BLaER1 treated with 17β-estradiol and CSF1 and Interleukin-3, amounts not matched to agents 10 nM and 100 nM (cell line): Measurements from ENCODE around the gene FASTKD1.

ENCODE experiments used
- H3K27ac ChIP-seq, 11 experiments: shearing (Covaris generic); formaldehyde crosslinking; 2 replicates each; pipeline ENCODE4 v1.8.1; 2022
- H3K27me3 ChIP-seq, 11 experiments: shearing (Covaris generic); formaldehyde crosslinking; 2 replicates each; pipeline ENCODE4 v1.8.1; 2022
- H3K36me3 ChIP-seq, 11 experiments: shearing (Covaris generic); formaldehyde crosslinking; 2 replicates each; pipeline ENCODE4 v1.8.1; 2022
- H3K4me1 ChIP-seq, 10 experiments: shearing (Covaris generic); formaldehyde crosslinking; 2 replicates each; pipeline ENCODE4 v1.8.1; 2022
- H3K4me2 ChIP-seq, 11 experiments: shearing (Covaris generic); formaldehyde crosslinking; 2 replicates each; pipeline ENCODE4 v1.8.1; 2022
- H3K4me3 ChIP-seq, 10 experiments: shearing (Covaris generic); formaldehyde crosslinking; 2 replicates each; pipeline ENCODE4 v1.8.1; 2022
- H3K9ac ChIP-seq, 11 experiments: shearing (Covaris generic); formaldehyde crosslinking; 2 replicates each; pipeline ENCODE4 v1.8.1; 2022
- H3K9me3 ChIP-seq, 11 experiments: shearing (Covaris generic); formaldehyde crosslinking; replicated peaks in 1 of 11; 2 replicates each; pipeline ENCODE4 v1.8.1; 2022
- H4K20me1 ChIP-seq, 11 experiments: shearing (Covaris generic); formaldehyde crosslinking; 2 replicates each; pipeline ENCODE4 v1.8.1; 2022
- Cebpa-rat ChIP-seq, 11 experiments: shearing (Covaris generic); IDR thresholded peaks; 2 replicates each; pipeline ENCODE4 v1.8.1; 2022

Gene FASTKD1

GRCh38 chr2:169513926-169514325 lies 59.7 kb downstream of the FASTKD1 start:
- Histone ChIP-seq H3K4me3 (no peak overlapping the region), H3K4me2 (no peak overlapping the region), H3K9me3 (no peaks in the 10 kb centered on the region), H3K4me1 (peaks cover 0 to 16% (median 0%) of the 10 kb centered on the region in 10 experiments; a peak in 2 of 20 replicates), H3K9ac (no peak overlapping the region), H3K27ac (no peak overlapping the region), H4K20me1 (no peaks in the 10 kb centered on the region), H3K36me3 (no peaks in the 10 kb centered on the region), H3K27me3 (no peaks in the 10 kb centered on the region)
- TF ChIP-seq Cebpa-rat (IDR thresholded peaks at IDR 0.05): no peak

GRCh38 chr2:169513094-169513493 lies 60.6 kb downstream of the FASTKD1 start:
- TF ChIP-seq Cebpa-rat (IDR thresholded peaks at IDR 0.05): no peak
- Histone ChIP-seq H3K9me3 (no peaks in the 10 kb centered on the region), H3K4me3 (no peak overlapping the region), H3K4me2 (no peak overlapping the region), H3K27me3 (no peaks in the 10 kb centered on the region), H4K20me1 (no peaks in the 10 kb centered on the region), H3K9ac (no peak overlapping the region), H3K27ac (no peak overlapping the region), H3K36me3 (no peaks in the 10 kb centered on the region), H3K4me1 (peaks cover 0 to 19% (median 0%) of the 10 kb centered on the region in 10 experiments; a peak in 3 of 20 replicates)

- Histone ChIP-seq H3K36me3 (no peaks in the 10 kb centered on the region), H3K27ac (no peak overlapping the region), H3K9ac (no peak overlapping the region), H3K9me3 (no peaks in the 10 kb centered on the region), H3K4me1 (peaks cover 0 to 24% (median 0%) of the 10 kb centered on the region in 10 experiments; a peak in 4 of 20 replicates), H3K27me3 (no peaks in the 10 kb centered on the region), H3K4me3 (no peak overlapping the region), H4K20me1 (no peaks in the 10 kb centered on the region), H3K4me2 (no peak overlapping the region)
- TF ChIP-seq Cebpa-rat (IDR thresholded peaks at IDR 0.05): no peak
These were observed 61.1 kb downstream of the FASTKD1 start for GRCh38 chr2:169512525-169512924.

GRCh38 chr2:169511818-169512217 lies 61.8 kb downstream of the FASTKD1 start:
- Histone ChIP-seq H3K9me3 (0 out of 22 replicates have a peak, but pooled peaks cover 0 to under 1% (median 0%) of the 10 kb centered on the region in 11 experiments), H3K9ac (no peak overlapping the region), H3K4me1 (peaks cover 0 to 29% (median 0%) of the 10 kb centered on the region in 10 experiments; a peak in 4 of 20 replicates), H4K20me1 (no peaks in the 10 kb centered on the region), H3K36me3 (no peaks in the 10 kb centered on the region), H3K27me3 (no peaks in the 10 kb centered on the region), H3K4me3 (no peak overlapping the region), H3K27ac (no peak overlapping the region), H3K4me2 (no peak overlapping the region)
- no peak for TF ChIP-seq Cebpa-rat (IDR thresholded peaks at IDR 0.05)

GRCh38 chr2:169510496-169510895 lies 63.2 kb downstream of the FASTKD1 start:
- peaks cover 0 to 29% (median 0%) of the 10 kb centered on the region in 10 experiments; a peak in 4 of 20 replicates for H3K4me1 ChIP-seq
- no peaks in the 10 kb centered on the region for H4K20me1 ChIP-seq
- no peak overlapping the region for H3K27ac ChIP-seq
- no peak overlapping the region for H3K9ac ChIP-seq
- no peak overlapping the region for H3K4me3 ChIP-seq
- H3K9me3 ChIP-seq: peaks cover 2 to 7% (median 4%) of the 10 kb centered on the region in 11 experiments; a peak in 17 of 22 replicates
- no peaks in the 10 kb centered on the region; a peak in 1 of 22 replicates for H3K36me3 ChIP-seq
- no peaks in the 10 kb centered on the region for H3K27me3 ChIP-seq
- TF ChIP-seq Cebpa-rat (IDR thresholded peaks at IDR 0.05): no peak
- no peak overlapping the region for H3K4me2 ChIP-seq

- H3K4me2 ChIP-seq: 0 out of 22 replicates have a peak overlapping the region, but pooled peaks of 1 of the 11 experiments have one; percentile 7
- TF ChIP-seq Cebpa-rat (IDR thresholded peaks at IDR 0.05): no peak
- H3K4me3 ChIP-seq: no peak overlapping the region
- peaks cover 0 to 29% (median 0%) of the 10 kb centered on the region in 10 experiments; a peak in 4 of 20 replicates for H3K4me1 ChIP-seq
- no peak overlapping the region for H3K9ac ChIP-seq
- H4K20me1 ChIP-seq: no peaks in the 10 kb centered on the region
- H3K27me3 ChIP-seq: no peaks in the 10 kb centered on the region
- H3K9me3 ChIP-seq: peaks cover 7 to 13% (median 9%) of the 10 kb centered on the region in 11 experiments; a peak in 19 of 22 replicates
- no peaks in the 10 kb centered on the region; a peak in 1 of 22 replicates for H3K36me3 ChIP-seq
- H3K27ac ChIP-seq: no peak overlapping the region
These were observed 63.7 kb downstream of the FASTKD1 start for GRCh38 chr2:169509955-169510354.

DNA sequence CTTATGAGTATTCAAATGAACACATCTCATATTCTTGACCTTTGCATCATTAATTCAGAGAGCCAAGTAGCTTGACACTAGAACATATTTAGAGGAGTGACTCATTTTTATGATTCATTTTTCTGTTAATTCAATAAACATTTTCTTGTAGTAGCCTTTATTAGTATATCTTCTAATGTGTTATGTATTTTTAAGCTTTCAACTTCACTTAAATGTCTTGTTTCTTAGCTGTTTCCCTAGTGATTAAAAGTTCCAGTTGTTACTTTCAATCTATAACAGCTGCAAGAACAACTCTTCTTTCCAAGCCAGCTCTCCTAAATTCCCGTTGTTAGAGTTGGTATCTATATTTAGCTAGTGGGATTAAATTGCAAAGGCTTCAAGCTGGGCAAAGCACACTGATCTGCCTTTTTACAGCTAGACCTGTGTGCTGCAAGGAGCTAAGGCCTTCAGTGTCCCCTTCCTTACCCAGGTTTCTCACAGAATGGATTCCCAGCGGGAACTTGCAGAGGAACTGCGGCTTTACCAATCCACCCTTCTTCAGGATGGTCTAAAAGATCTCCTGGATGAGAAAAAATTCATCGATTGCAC lies 64.3 kb downstream of the FASTKD1 start, which contains the start of gene KLHL41:
KLHL41 (plus strand) TSS at position 405 of the 588 bp plus-strand sequence; CDS start at position 482, 77 bp downstream.
- H3K9me3 ChIP-seq: peaks cover 12 to 18% (median 15%) of the 10 kb centered on the region in 11 experiments; a peak in 19 of 22 replicates
- peaks cover 0 to 29% (median 0%) of the 10 kb centered on the region in 10 experiments; a peak in 4 of 20 replicates for H3K4me1 ChIP-seq
- no peaks in the 10 kb centered on the region; a peak in 1 of 22 replicates for H3K36me3 ChIP-seq
- H3K27me3 ChIP-seq: no peaks in the 10 kb centered on the region
- H3K9ac ChIP-seq: no peak within 1 kb of the TSS
- no peak for TF ChIP-seq Cebpa-rat (IDR thresholded peaks at IDR 0.05)
- H3K4me3 ChIP-seq: no peak within 1 kb of the TSS
- no peak within 1 kb of the TSS for H3K27ac ChIP-seq
- 0 out of 22 replicates have a peak within 1 kb of the TSS, but pooled peaks of 1 of the 11 experiments have one; percentile 7 for H3K4me2 ChIP-seq
- no peaks in the 10 kb centered on the region for H4K20me1 ChIP-seq

GRCh38 chr2:169507698-169508097 lies 66.0 kb downstream of the FASTKD1 start:
- peak overlapping the region in 3 of 11 experiments; percentile 34 to 65 (median 63); a peak in 5 of 22 replicates for H3K27ac ChIP-seq
- TF ChIP-seq Cebpa-rat (IDR thresholded peaks at IDR 0.05): no peak
- no peaks in the 10 kb centered on the region for H3K27me3 ChIP-seq
- H3K36me3 ChIP-seq: no peaks in the 10 kb centered on the region; a peak in 1 of 22 replicates
- H3K9me3 ChIP-seq: peaks cover 12 to 19% (median 17%) of the 10 kb centered on the region in 11 experiments; a peak in 19 of 22 replicates
- no peak overlapping the region for H3K9ac ChIP-seq
- H3K4me3 ChIP-seq: no peak overlapping the region
- peak overlapping the region in 2 of 11 experiments; percentile 1 to 42; a peak in 3 of 22 replicates for H3K4me2 ChIP-seq
- H3K4me1 ChIP-seq: peaks cover 0 to 29% (median 0%) of the 10 kb centered on the region in 10 experiments; a peak in 4 of 20 replicates
- H4K20me1 ChIP-seq: no peaks in the 10 kb centered on the region

- Histone ChIP-seq H3K9ac (no peak overlapping the region), H3K36me3 (no peaks in the 10 kb centered on the region; a peak in 1 of 22 replicates), H4K20me1 (no peaks in the 10 kb centered on the region), H3K4me1 (peaks cover 0 to 19% (median 0%) of the 10 kb centered on the region in 10 experiments; a peak in 4 of 20 replicates), H3K27me3 (no peaks in the 10 kb centered on the region), H3K27ac (no peak overlapping the region), H3K9me3 (peaks cover 12 to 19% (median 17%) of the 10 kb centered on the region in 11 experiments; a peak in 19 of 22 replicates), H3K4me3 (no peak overlapping the region), H3K4me2 (no peak overlapping the region)
- no peak for TF ChIP-seq Cebpa-rat (IDR thresholded peaks at IDR 0.05)
These were observed 69.0 kb downstream of the FASTKD1 start for GRCh38 chr2:169504651-169505050.
